Endothelial cell of umbilical vein (primary cell): ENCODE results near the gene SYK. TPM values are rescaled to one million over a fixed set of nuclear protein-coding genes. Genes with fewer than 3 reads are reported as not detected.

Experiments
- BruUV-seq: library from RNA; stranded (reverse); fragments of 400-500 nt; replicated peaks from 2 replicates; lab custom pipeline; 2021; lab: Mats Ljungman, UMichigan
- CTCF ChIA-PET: fragments of 300-600, 350-600 bp; sonication (Branson Sonifier 250); formaldehyde crosslinking; loops from one replicate; lab custom pipeline; 2021; ENCODE audit warnings: antibody characterized with exemption, inconsistent platforms; lab: Charles Lee
- POLR2A ChIA-PET: fragments of 300-600, 350-600 bp; sonication (Branson Sonifier 250); formaldehyde crosslinking; loops from one replicate; lab custom pipeline; 2021; ENCODE audit warnings: antibody characterized with exemption, inconsistent platforms; lab: Charles Lee
- DNase-seq: peaks from one replicate; pipeline ENCODE4 v3.0.0-alpha.2; 2011; ENCODE audit warnings: low read depth, low spot score
- FAIRE-seq: peaks from 2 replicates; lab custom pipeline; 2011; peaks lifted over from hg19 to GRCh38; lab: Jason Lieb, UNC
- H2AFZ ChIP-seq: 2 replicates; pipeline ENCODE4 v1.6.0; 2012; ENCODE audit warnings: low read depth, low read length, control low read depth, inconsistent platforms
- H3K27ac ChIP-seq: 2 replicates; pipeline ENCODE4 v1.5.1; 2011; ENCODE audit warnings: low read depth, mild to moderate bottlenecking, control low read depth, low read length, moderate library complexity; ENCODE audit not compliant: insufficient read depth
- H3K27me3 ChIP-seq, 2 experiments: 2 replicates each; pipeline versions ENCODE4 v1.6.0 to v1.6.1; 2011; ENCODE audit warnings: low read length in 2 of 2, mixed read lengths in 1 of 2; ENCODE audit not compliant: control insufficient read depth in 2 of 2, insufficient read depth in 2 of 2
- H3K36me3 ChIP-seq, 2 experiments: 2 replicates in 1 of 2; 3 replicates in 1 of 2; pipeline ENCODE4 v1.5.1; 2011; ENCODE audit warnings: low read length in 2 of 2, mild to moderate bottlenecking in 1 of 2, moderate library complexity in 1 of 2; ENCODE audit not compliant: control insufficient read depth in 2 of 2, insufficient read depth in 2 of 2; ENCODE audit errors: extremely low read depth in 1 of 2
- H3K4me1 ChIP-seq: 3 replicates; pipeline ENCODE4 v1.5.1; 2011; ENCODE audit warnings: mild to moderate bottlenecking, low read length; ENCODE audit not compliant: control insufficient read depth, insufficient read depth; ENCODE audit errors: extremely low read depth
- H3K4me2 ChIP-seq: 2 replicates; pipeline ENCODE4 v1.6.1; 2011; ENCODE audit warnings: low read length, control low read depth, mixed read lengths; ENCODE audit not compliant: insufficient read depth
- H3K4me3 ChIP-seq, 3 experiments: fragments of 200-600 bp in 1 of 3; sonication (generic), shearing (Covaris generic) in 1 of 3; replicated peaks in 1 of 3; 2 replicates each; pipeline ENCODE4 v1.5.1; 2011 to 2016; ENCODE audit warnings: control low read depth in 3 of 3, low read length in 3 of 3, mild to moderate bottlenecking in 2 of 3, inconsistent platforms in 1 of 3, low read depth in 1 of 3, moderate library complexity in 1 of 3; ENCODE audit not compliant: insufficient read depth in 1 of 3
- H3K79me2 ChIP-seq: 2 replicates; pipeline ENCODE4 v1.6.0; 2012; ENCODE audit warnings: low read length, inconsistent platforms; ENCODE audit not compliant: control insufficient read depth, insufficient read depth
- H3K9ac ChIP-seq: replicated peaks from 2 replicates; pipeline ENCODE3; 2011; ENCODE audit warnings: low read length, control low read depth; ENCODE audit not compliant: insufficient read depth; ENCODE audit errors: extremely low read depth
- H3K9me1 ChIP-seq: replicated peaks from 3 replicates; pipeline ENCODE4 v1.6.0; 2011; ENCODE audit warnings: mild to moderate bottlenecking, low read length; ENCODE audit not compliant: control insufficient read depth, insufficient read depth; ENCODE audit errors: extremely low read depth
- H3K9me3 ChIP-seq: replicated peaks from 2 replicates; pipeline ENCODE4 v1.5.1; 2012; ENCODE audit warnings: low read length, inconsistent platforms; ENCODE audit not compliant: control insufficient read depth, insufficient read depth
- H4K20me1 ChIP-seq: replicated peaks from 2 replicates; pipeline ENCODE3; 2011; ENCODE audit warnings: mild to moderate bottlenecking, low read length; ENCODE audit not compliant: control insufficient read depth, insufficient read depth; ENCODE audit errors: extremely low read depth
- FOS ChIP-seq: IDR thresholded peaks from 2 replicates; pipeline ENCODE4 v1.6.1; 2011; ENCODE audit warnings: mild to moderate bottlenecking, low read length, moderate library complexity, borderline replicate concordance; ENCODE audit not compliant: insufficient read depth
- GATA2 ChIP-seq: IDR thresholded peaks from 2 replicates; pipeline ENCODE4 v1.7.0; 2011; ENCODE audit warnings: low read depth, mild to moderate bottlenecking, moderate library complexity, mixed read lengths, low read length; ENCODE audit not compliant: insufficient read length, insufficient read depth
- JUN ChIP-seq: IDR thresholded peaks from 2 replicates; pipeline ENCODE4 v1.6.1; 2011; ENCODE audit warnings: borderline replicate concordance, low read depth; ENCODE audit not compliant: insufficient read length, insufficient read depth
- MAX ChIP-seq: IDR thresholded peaks from 2 replicates; pipeline ENCODE4 v1.6.1; 2011; ENCODE audit not compliant: insufficient read depth, insufficient read length
- MYC ChIP-seq: IDR thresholded peaks from one replicate; pipeline ENCODE4 v1.6.1; 2011; ENCODE audit warnings: mild to moderate bottlenecking, low read depth, low read length
- dilution Hi-C: fragments of 300-500 bp; cut with MboI; formaldehyde crosslinking; loops from one replicate; pipeline ENCODE4 v1.15.0; 2019; ENCODE audit warnings: low sequenced_read_pairs; ENCODE audit not compliant: extremely low pct_ligation_motif_present
- intact Hi-C: fragments of 100-400 bp; cut with micrococcal nuclease; formaldehyde crosslinking; loops from one replicate; pipeline ENCODE4 v1.10.0; 2022
- polyA plus RNA-seq, 4 experiments: library from polyadenylated mRNA; depleted of rRNA in 3 of 4; stranded (reverse) in 3 of 4; unstranded in 1 of 4; fragments of >200 nt; gene quantifications; 2 replicates each; pipeline versions ENCODE4 v1.2.1 to v1.2.3, GENCODE V29; 2011 to 2012; ENCODE audit warnings: missing spikeins in 1 of 4
- total RNA-seq: library from RNA; stranded (reverse); gene quantifications from 2 replicates; pipeline ENCODE4 v1.2.3, GENCODE V29; 2021
- TF ChIP-seq, protein P1 (sequence below), 2 donors: IDR thresholded peaks; 1 replicate in 1 of 2; 2 replicates in 1 of 2; pipeline ENCODE4 v1.5.1; 2011; ENCODE audit warnings: low read length in 2 of 2, mild to moderate bottlenecking in 2 of 2, moderate library complexity in 2 of 2, control low read depth in 1 of 2, inconsistent platforms in 1 of 2, low read depth in 1 of 2; ENCODE audit not compliant: insufficient read depth in 1 of 2; ENCODE audit errors: extremely low read depth in 1 of 2

The SYK gene
- total and polyA plus RNA-seq, 2 donors (not counting 3 experiments of a cell fraction or from before 2014, with no cell fraction given) = not detected

GRCh38 chr9:90805006-90805996 is 3.7 kb downstream of the SYK start:
- H3K4me3 ChIP-seq = no peak overlapping the region
- ChIA-PET CTCF (no interaction called here), POLR2A (no interaction called here)
- no TSS peak for BruUV-seq
- H3K27ac ChIP-seq = no peak overlapping the region
- H2AFZ ChIP-seq = no peak overlapping the region
- peaks cover 5 to 23% of the 10 kb centered on the region in 2 experiments for H3K27me3 ChIP-seq
- FAIRE-seq (no peak), DNase-seq (no peak)
- intact Hi-C loops (no loop called here), dilution Hi-C loops (no loop called here)
- H3K36me3 ChIP-seq = no peaks in the 10 kb centered on the region
- no peaks in the 10 kb centered on the region for H3K9me3 ChIP-seq
- no peaks in the 10 kb centered on the region for H3K4me1 ChIP-seq
- no peaks in the 10 kb centered on the region for H3K79me2 ChIP-seq
- H3K9me1 ChIP-seq = no peaks in the 10 kb centered on the region
- H3K9ac ChIP-seq = no peak overlapping the region
- H3K4me2 ChIP-seq = no peak overlapping the region
- H4K20me1 ChIP-seq = no peaks in the 10 kb centered on the region
- TF ChIP-seq GATA2 = no peak
- TF ChIP-seq MAX = no peak
- no peak for TF ChIP-seq JUN
- no peak for TF ChIP-seq FOS

DNA sequence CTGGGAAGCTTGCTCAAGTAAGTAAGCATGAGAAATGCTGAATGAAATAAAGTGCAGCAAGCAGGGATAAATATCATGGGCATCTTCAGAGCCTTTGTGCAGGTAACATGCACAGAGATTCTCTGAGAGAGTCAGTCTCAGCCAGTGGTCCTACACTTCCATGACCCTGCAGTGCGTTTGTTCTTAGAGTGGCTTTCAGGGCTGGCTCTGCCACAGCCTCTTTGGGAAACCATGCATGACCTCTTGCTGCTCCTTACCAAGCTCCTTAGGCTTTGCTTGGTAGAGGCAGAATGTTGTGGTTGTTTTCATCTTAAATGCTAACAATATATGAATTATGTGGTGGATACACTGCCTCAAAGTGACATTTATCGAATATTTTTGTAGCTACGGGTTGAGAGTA is 5.4 kb downstream of the SYK start:
- no TSS peak for BruUV-seq
- TF ChIP-seq, protein P1, sequence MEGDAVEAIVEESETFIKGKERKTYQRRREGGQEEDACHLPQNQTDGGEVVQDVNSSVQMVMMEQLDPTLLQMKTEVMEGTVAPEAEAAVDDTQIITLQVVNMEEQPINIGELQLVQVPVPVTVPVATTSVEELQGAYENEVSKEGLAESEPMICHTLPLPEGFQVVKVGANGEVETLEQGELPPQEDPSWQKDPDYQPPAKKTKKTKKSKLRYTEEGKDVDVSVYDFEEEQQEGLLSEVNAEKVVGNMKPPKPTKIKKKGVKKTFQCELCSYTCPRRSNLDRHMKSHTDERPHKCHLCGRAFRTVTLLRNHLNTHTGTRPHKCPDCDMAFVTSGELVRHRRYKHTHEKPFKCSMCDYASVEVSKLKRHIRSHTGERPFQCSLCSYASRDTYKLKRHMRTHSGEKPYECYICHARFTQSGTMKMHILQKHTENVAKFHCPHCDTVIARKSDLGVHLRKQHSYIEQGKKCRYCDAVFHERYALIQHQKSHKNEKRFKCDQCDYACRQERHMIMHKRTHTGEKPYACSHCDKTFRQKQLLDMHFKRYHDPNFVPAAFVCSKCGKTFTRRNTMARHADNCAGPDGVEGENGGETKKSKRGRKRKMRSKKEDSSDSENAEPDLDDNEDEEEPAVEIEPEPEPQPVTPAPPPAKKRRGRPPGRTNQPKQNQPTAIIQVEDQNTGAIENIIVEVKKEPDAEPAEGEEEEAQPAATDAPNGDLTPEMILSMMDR (IDR thresholded peaks at IDR 0.05; ENCODE audit: extremely low read depth in 1 of 2, insufficient read depth in 1 of 2, low read depth in 1 of 2, low read length in 2 of 2) = no peak
- TF ChIP-seq GATA2 (no peak), MYC (no peak)
- intact Hi-C loops = no loop called here
- no peaks in the 10 kb centered on the region for H3K4me1 ChIP-seq
- ChIA-PET POLR2A (no interaction called here), CTCF (no interaction called here)
- H3K36me3 ChIP-seq = no peaks in the 10 kb centered on the region
- DNase-seq (no peak), FAIRE-seq (no peak)
- no peak overlapping the region for H3K9ac ChIP-seq
- no peak overlapping the region for H2AFZ ChIP-seq
- H3K9me3 ChIP-seq = no peaks in the 10 kb centered on the region
- H3K9me1 ChIP-seq = no peaks in the 10 kb centered on the region
- H3K27me3 ChIP-seq = peaks cover 0 to 13% of the 10 kb centered on the region in 2 experiments
- H3K79me2 ChIP-seq = no peaks in the 10 kb centered on the region
- no peak overlapping the region for H3K27ac ChIP-seq
- dilution Hi-C loops = no loop called here
- no peak overlapping the region for H3K4me3 ChIP-seq
- H4K20me1 ChIP-seq = no peaks in the 10 kb centered on the region
- H3K4me2 ChIP-seq = no peak overlapping the region
